SK-N-SH (cell line): Measurements from ENCODE around the gene SOX18. TPM values are rescaled to one million over a fixed set of nuclear protein-coding genes. Genes with fewer than 3 reads are reported as not detected.

Experiments used
- CTCF ChIA-PET: fragments of 300-600, 350-600 bp; formaldehyde crosslinking; extraction: SDS; loops from one replicate; lab custom pipeline; 2021; lab: Yijun Ruan, JAX
- POLR2A ChIA-PET: fragments of 350-600 bp; sonication (Branson Sonifier 250); formaldehyde crosslinking; extraction: SDS; loops from one replicate; lab custom pipeline; 2020; ENCODE audit warnings: antibody characterized with exemption, inconsistent platforms; lab: Yijun Ruan, JAX
- DNase-seq: peaks from one replicate; pipeline ENCODE4 v3.0.0; 2012
- H2AFZ ChIP-seq: fragments of 200-600 bp; sonication (generic); 2 replicates; pipeline ENCODE4 v1.8.1; 2016; ENCODE audit warnings: antibody characterized with exemption, mild to moderate bottlenecking, low read depth
- H3F3A ChIP-seq: fragments of 200-600 bp; sonication (generic); replicated peaks from 2 replicates; pipeline ENCODE3; 2016; ENCODE audit warnings: antibody characterized with exemption, mild to moderate bottlenecking; ENCODE audit not compliant: insufficient read depth
- H3K27ac ChIP-seq, 2 experiments: fragments of 200-500 bp in 1 of 2; fragments of 200-600 bp in 1 of 2; sonication (Bioruptor generic) in 1 of 2; sonication (generic), shearing (Covaris generic) in 1 of 2; 2 replicates each; pipeline versions ENCODE4 v1.5.1 to v1.6.1; 2014 to 2016; ENCODE audit warnings: low read depth in 2 of 2, inconsistent platforms in 1 of 2, low read length in 1 of 2, mild to moderate bottlenecking in 1 of 2, mixed read lengths in 1 of 2
- H3K27me3 ChIP-seq: fragments of 200-600 bp; sonication (generic), shearing (Covaris generic); 2 replicates; pipeline ENCODE4 v1.6.1; 2016; ENCODE audit warnings: mixed run types; ENCODE audit not compliant: insufficient read depth
- H3K36me3 ChIP-seq, 2 experiments: fragments of 200-500 bp in 1 of 2; fragments of 200-600 bp in 1 of 2; sonication (Bioruptor generic) in 1 of 2; sonication (generic) in 1 of 2; replicated peaks in 1 of 2; 2 replicates each; pipeline versions ENCODE3 to v1.5.1; 2014 to 2016; ENCODE audit warnings: low read length in 1 of 2, mild to moderate bottlenecking in 1 of 2; ENCODE audit not compliant: insufficient read depth in 2 of 2, control insufficient read depth in 1 of 2
- H3K4me1 ChIP-seq, 2 experiments: fragments of 200-500 bp in 1 of 2; fragments of 200-600 bp in 1 of 2; sonication (Bioruptor generic) in 1 of 2; sonication (generic), shearing (Covaris generic) in 1 of 2; 2 replicates each; pipeline versions ENCODE4 v1.5.1 to v1.6.1; 2014 to 2016; ENCODE audit warnings: low read depth in 1 of 2, low read length in 1 of 2, mixed run types in 1 of 2; ENCODE audit not compliant: insufficient read depth in 2 of 2, control insufficient read depth in 1 of 2
- H3K4me2 ChIP-seq: fragments of 200-600 bp; sonication (generic), shearing (Covaris generic); 2 replicates; pipeline ENCODE4 v1.6.1; 2017; ENCODE audit warnings: mixed run types
- H3K4me3 ChIP-seq, 2 experiments: fragments of 200-500 bp in 1 of 2; fragments of 200-600 bp in 1 of 2; sonication (Bioruptor generic) in 1 of 2; sonication (generic), shearing (Covaris generic) in 1 of 2; 2 replicates each; pipeline versions ENCODE4 v1.5.1 to v1.8.1; 2014 to 2016; ENCODE audit warnings: low read depth in 2 of 2, inconsistent platforms in 1 of 2, low read length in 1 of 2, mild to moderate bottlenecking in 1 of 2, mixed read lengths in 1 of 2, moderate library complexity in 1 of 2
- H3K79me2 ChIP-seq: fragments of 200-600 bp; sonication (generic); 2 replicates; pipeline ENCODE4 v1.8.1; 2017; ENCODE audit warnings: mild to moderate bottlenecking; ENCODE audit not compliant: insufficient read depth
- H3K9ac ChIP-seq: fragments of 200-600 bp; sonication (generic); 2 replicates; pipeline ENCODE4 v1.6.1; 2017; ENCODE audit warnings: mixed run types
- H3K9me2 ChIP-seq: fragments of 200-600 bp; sonication (generic); 2 replicates; pipeline ENCODE4 v1.6.1; 2017; ENCODE audit warnings: mixed run types
- H3K9me3 ChIP-seq: fragments of 200-600 bp; sonication (generic); 2 replicates; pipeline ENCODE4 v1.6.1; 2017; ENCODE audit warnings: mixed run types, mild to moderate bottlenecking, moderate library complexity
- H4K20me1 ChIP-seq: fragments of 200-600 bp; sonication (generic); 2 replicates; pipeline ENCODE4 v1.6.1; 2017; ENCODE audit warnings: mild to moderate bottlenecking, mixed run types; ENCODE audit not compliant: insufficient read depth
- ELF1 ChIP-seq: IDR thresholded peaks from 2 replicates; pipeline ENCODE4 v1.4.0; 2012
- EP300 ChIP-seq, 2 experiments: IDR thresholded peaks; 2 replicates each; pipeline versions ENCODE4 v1.4.0 to v1.6.1; 2012; ENCODE audit warnings: borderline replicate concordance in 1 of 2, low read depth in 1 of 2, low read length in 1 of 2
- EZH2phosphoT487 ChIP-seq: fragments of 200-600 bp; sonication (generic); IDR thresholded peaks from 2 replicates; pipeline ENCODE4 v1.6.1; 2017; ENCODE audit warnings: low read depth, mixed run types, mild to moderate bottlenecking, antibody characterized with exemption, moderate library complexity, borderline replicate concordance
- GATA2 ChIP-seq: sonication (generic); formaldehyde crosslinking; IDR thresholded peaks from 2 replicates; pipeline ENCODE4 v1.5.0; 2020; ENCODE audit warnings: mild to moderate bottlenecking, missing genetic modification reagents
- JUND ChIP-seq: IDR thresholded peaks from 2 replicates; pipeline ENCODE4 v1.4.0; 2012
- POLR2AphosphoS5 ChIP-seq: IDR thresholded peaks from 2 replicates; pipeline ENCODE4 v1.6.1; 2012; ENCODE audit warnings: low read depth, low read length
- RCOR1 ChIP-seq: fragments of 150-350 bp; IDR thresholded peaks from 2 replicates; pipeline ENCODE4 v1.6.1; 2017; ENCODE audit warnings: antibody characterized with exemption, low read length
- RFX5 ChIP-seq: IDR thresholded peaks from 2 replicates; pipeline ENCODE4 v1.6.1; 2012; ENCODE audit warnings: mild to moderate bottlenecking, improper control_type of control experiment, low read length
- TAF1 ChIP-seq: IDR thresholded peaks from 2 replicates; pipeline ENCODE4 v1.6.1; 2012; ENCODE audit warnings: low read depth, mild to moderate bottlenecking, low read length, moderate library complexity, borderline replicate concordance
- TCF12 ChIP-seq: IDR thresholded peaks from 2 replicates; pipeline ENCODE4 v1.4.0; 2012
- TEAD4 ChIP-seq: IDR thresholded peaks from 2 replicates; pipeline ENCODE4 v1.4.0; 2012; ENCODE audit warnings: mild to moderate bottlenecking, borderline replicate concordance; ENCODE audit not compliant: insufficient read depth
- USF2 ChIP-seq: fragments of 150-350 bp; IDR thresholded peaks from 2 replicates; pipeline ENCODE4 v1.6.1; 2017; ENCODE audit warnings: antibody characterized with exemption, low read length, low read depth, borderline replicate concordance
- YY1 ChIP-seq: IDR thresholded peaks from 2 replicates; pipeline ENCODE4 v1.4.0; 2012; ENCODE audit warnings: low read depth, mild to moderate bottlenecking
- WGBS: methylation state at CpG from one replicate; pipeline ENCODE4 v1.1.6; 2017; ENCODE audit warnings: low lambda C conversion rate; 5-methylcytosine and 5-hydroxymethylcytosine counted together
- polyA plus RNA-seq, 3 experiments: library from polyadenylated mRNA; depleted of rRNA; stranded (reverse); fragments of >200 nt; gene quantifications; 2 replicates each; pipeline ENCODE4 v1.2.3, GENCODE V29; 2012
- TF ChIP-seq, protein P1 (sequence below): IDR thresholded peaks from 2 replicates; pipeline ENCODE4 v1.4.0; 2012; ENCODE audit warnings: low read depth, borderline replicate concordance

SOX18 gene
- polyA plus RNA-seq, 1 of the 3 experiments (the other 2 are of a cell fraction): not detected

DNA sequence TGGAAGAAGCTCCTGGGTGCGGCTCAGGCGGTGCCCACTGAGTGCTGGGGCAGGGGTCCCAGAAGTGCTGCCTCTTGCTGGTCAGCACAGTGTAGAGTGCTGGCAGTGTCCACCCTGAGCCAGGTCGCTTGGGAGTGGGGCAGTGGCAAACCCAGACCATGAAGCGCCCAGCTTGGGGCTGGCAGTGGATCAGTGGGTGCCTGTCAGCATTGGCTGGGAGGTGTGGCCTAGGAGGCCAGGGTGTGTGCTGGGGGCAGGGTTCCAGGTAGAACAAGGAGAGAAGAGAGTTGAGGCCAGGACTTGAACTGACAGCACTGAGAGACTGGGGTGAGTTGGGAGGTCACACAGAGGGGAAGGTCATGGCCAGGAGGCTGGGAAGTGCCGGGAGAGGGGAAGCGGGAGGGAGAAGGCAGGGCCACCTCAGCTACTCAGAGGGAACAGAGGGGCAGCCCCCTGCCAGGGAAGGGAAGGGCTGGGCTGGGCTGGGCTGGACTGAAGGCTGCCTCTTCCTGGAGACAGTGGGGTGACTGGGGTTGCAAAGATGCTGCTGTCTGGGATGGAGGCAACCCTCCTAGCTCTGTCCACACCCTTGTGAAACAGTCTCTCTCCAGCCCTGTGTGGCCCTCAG lies 17.7 kb upstream of the SOX18 start:
- Histone ChIP-seq H3K4me3 (no peak overlapping the region), H3K4me2 (no peak overlapping the region), H3K9me2 (no peaks in the 10 kb centered on the region), H3K36me3 (no peaks in the 10 kb centered on the region), H3K27me3 (no peaks in the 10 kb centered on the region), H3K79me2 (peaks cover 15% of the 10 kb centered on the region; the same call in 1 of the 2 replicates), H3K27ac (no peak overlapping the region), H2AFZ (no peak overlapping the region), H3K4me1 (peaks cover 14 to 20% of the 10 kb centered on the region in 2 experiments; a peak in 2 of 4 replicates), H3K9ac (no peak overlapping the region), H4K20me1 (no peaks in the 10 kb centered on the region), H3K9me3 (no peaks in the 10 kb centered on the region), H3F3A (peaks cover 4% of the 10 kb centered on the region)
- ChIA-PET POLR2A (no interaction called here), CTCF (interaction anchor here (0.8 to 2.0 kb wide), 4 partner anchors 10 to 87 kb away, joined by 3 to 12 read pairs (median 4); partner anchors contain the start of gene SAMD10)
- no peak for TF ChIP-seq POLR2AphosphoS5
- no peak for TF ChIP-seq USF2
- no peak for DNase-seq
- 90% methylated on average over 3 of the region's 6 CpGs for WGBS

DNA sequence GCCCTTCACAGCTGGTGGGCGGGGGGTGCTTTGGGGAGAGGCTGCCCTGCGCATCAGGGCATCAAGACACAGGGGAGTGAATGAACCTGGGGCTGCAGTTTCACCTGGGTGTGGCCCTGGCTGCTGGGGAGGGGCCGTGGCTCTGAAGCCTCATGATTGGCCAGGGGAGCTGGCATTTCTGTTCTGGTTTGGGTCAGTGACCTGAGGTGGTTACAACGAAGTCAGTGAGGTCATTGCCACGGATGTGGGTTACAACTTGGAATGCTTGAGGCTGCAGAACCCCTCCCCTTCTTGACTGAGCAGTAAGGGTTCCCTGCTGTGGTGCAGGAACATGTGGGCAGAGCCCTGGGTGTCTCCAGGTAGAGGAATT lies 16.5 kb upstream of the SOX18 start:
- Histone ChIP-seq H3K4me1 (peaks cover 14 to 21% of the 10 kb centered on the region in 2 experiments; a peak in 2 of 4 replicates), H3K4me2 (no peak overlapping the region), H3K9me3 (no peaks in the 10 kb centered on the region), H3K27me3 (no peaks in the 10 kb centered on the region), H3K9ac (no peak overlapping the region), H4K20me1 (no peaks in the 10 kb centered on the region), H3K4me3 (no peak overlapping the region), H3K79me2 (peaks cover 15% of the 10 kb centered on the region; the same call in 1 of the 2 replicates), H3K27ac (no peak overlapping the region), H3F3A (peaks cover 4% of the 10 kb centered on the region), H2AFZ (no peak overlapping the region), H3K9me2 (no peaks in the 10 kb centered on the region), H3K36me3 (no peaks in the 10 kb centered on the region)
- no CpG with 5 or more reads among the region's 5 CpGs for WGBS
- ChIA-PET POLR2A (no interaction called here), CTCF (interaction anchor here (2.0 to 2.3 kb wide), 2 partner anchors 28 to 55 kb away, joined by 12 read pairs; no protein-coding TSS in a partner anchor)
- DNase-seq: no peak
- TF ChIP-seq TEAD4 (no peak), JUND (no peak), RCOR1 (no peak), GATA2 (CRISPR knock-in tag) (no peak), EZH2phosphoT487 (no peak), TAF1 (no peak), YY1 (no peak), ELF1 (no peak), EP300 (IDR thresholded peaks at IDR 0.05; ENCODE audit: borderline replicate concordance in 1 of 2, low read depth in 1 of 2, low read length in 1 of 2) (no peak), TCF12 (no peak), USF2 (no peak), RFX5 (no peak)
- TF ChIP-seq, protein P1, sequence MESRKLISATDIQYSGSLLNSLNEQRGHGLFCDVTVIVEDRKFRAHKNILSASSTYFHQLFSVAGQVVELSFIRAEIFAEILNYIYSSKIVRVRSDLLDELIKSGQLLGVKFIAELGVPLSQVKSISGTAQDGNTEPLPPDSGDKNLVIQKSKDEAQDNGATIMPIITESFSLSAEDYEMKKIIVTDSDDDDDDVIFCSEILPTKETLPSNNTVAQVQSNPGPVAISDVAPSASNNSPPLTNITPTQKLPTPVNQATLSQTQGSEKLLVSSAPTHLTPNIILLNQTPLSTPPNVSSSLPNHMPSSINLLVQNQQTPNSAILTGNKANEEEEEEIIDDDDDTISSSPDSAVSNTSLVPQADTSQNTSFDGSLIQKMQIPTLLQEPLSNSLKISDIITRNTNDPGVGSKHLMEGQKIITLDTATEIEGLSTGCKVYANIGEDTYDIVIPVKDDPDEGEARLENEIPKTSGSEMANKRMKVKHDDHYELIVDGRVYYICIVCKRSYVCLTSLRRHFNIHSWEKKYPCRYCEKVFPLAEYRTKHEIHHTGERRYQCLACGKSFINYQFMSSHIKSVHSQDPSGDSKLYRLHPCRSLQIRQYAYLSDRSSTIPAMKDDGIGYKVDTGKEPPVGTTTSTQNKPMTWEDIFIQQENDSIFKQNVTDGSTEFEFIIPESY: no peak
